OCI-LY7 (cell line): ENCODE measurements around the gene OR4F6.

ENCODE experiments used
- EZH2phosphoT487 ChIP-seq: fragments of 200-600 bp; sonication (generic); IDR thresholded peaks from 2 replicates; pipeline ENCODE4 v1.6.1; 2018; ENCODE audit warnings: low read depth, borderline replicate concordance, mild to moderate bottlenecking, mixed run types, antibody characterized with exemption, low read length, moderate library complexity, mixed read lengths
- TF ChIP-seq, protein P1 (sequence below): fragments of 200-600 bp; sonication (generic); conservative IDR thresholded peaks from 2 replicates; pipeline ENCODE4 v1.5.1; 2014; ENCODE audit warnings: mild to moderate bottlenecking, antibody characterized with exemption, low read length, moderate library complexity, mixed read lengths

DNA sequence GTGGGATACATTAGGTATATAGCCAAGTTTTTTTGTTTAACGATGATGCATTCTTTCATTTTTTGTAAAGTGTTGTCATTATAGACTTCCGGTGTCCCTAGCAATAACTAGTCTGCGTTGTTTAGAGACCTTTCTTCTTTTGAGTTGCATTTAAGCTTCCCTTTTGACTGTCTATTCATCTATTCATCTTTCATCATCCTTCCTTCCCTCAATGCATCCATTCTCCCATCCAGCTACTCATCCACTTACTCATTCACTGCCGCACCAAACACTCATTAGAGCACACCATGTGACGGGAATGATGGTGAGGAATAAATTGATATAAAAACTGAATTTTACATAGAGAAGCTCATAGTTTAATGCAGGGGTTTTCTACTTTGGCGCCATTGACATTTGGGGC, 41.6 kb downstream of the OR4F6 start:
- TF ChIP-seq, protein P1, sequence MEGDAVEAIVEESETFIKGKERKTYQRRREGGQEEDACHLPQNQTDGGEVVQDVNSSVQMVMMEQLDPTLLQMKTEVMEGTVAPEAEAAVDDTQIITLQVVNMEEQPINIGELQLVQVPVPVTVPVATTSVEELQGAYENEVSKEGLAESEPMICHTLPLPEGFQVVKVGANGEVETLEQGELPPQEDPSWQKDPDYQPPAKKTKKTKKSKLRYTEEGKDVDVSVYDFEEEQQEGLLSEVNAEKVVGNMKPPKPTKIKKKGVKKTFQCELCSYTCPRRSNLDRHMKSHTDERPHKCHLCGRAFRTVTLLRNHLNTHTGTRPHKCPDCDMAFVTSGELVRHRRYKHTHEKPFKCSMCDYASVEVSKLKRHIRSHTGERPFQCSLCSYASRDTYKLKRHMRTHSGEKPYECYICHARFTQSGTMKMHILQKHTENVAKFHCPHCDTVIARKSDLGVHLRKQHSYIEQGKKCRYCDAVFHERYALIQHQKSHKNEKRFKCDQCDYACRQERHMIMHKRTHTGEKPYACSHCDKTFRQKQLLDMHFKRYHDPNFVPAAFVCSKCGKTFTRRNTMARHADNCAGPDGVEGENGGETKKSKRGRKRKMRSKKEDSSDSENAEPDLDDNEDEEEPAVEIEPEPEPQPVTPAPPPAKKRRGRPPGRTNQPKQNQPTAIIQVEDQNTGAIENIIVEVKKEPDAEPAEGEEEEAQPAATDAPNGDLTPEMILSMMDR: no peak
- TF ChIP-seq EZH2phosphoT487: no peak
